Breast epithelium (tissue), 3 donors: ENCODE results near the gene TAT.
A peak's percentile ranks its signal among the peaks of the same experiment; 100 is the strongest.

ENCODE experiments used
- POLR2A ChIP-seq: fragments of 450-650 bp; IDR thresholded peaks from one replicate; pipeline ENCODE4 v1.6.1; 2016; ENCODE audit warnings: antibody characterized with exemption, mild to moderate bottlenecking, moderate library complexity
- TF ChIP-seq, protein P1 (sequence below), 3 donors: fragments of 450-650 bp; IDR thresholded peaks; one replicate each; pipeline ENCODE4 v1.5.1; 2016 to 2017; ENCODE audit warnings: antibody characterized with exemption in 3 of 3, mild to moderate bottlenecking in 3 of 3, moderate library complexity in 3 of 3

DNA sequence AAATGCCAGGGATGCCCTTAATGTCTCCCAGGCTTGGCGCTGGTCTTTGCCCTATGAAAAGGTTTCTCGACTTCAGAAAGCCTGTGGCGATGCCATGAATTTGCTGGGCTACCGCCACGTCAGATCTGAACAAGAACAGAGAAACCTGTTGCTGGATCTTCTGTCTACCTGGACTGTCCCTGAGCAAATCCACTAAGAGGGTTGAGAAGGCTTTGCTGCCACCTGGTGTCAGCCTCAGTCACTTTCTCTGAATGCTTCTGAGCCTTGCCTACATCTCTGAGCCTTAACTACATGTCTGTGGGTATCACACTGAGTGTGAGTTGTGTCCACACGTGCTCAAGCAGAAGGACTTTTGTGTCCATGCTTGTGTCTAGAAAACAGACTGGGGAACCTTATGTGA is 39.2 kb downstream of the TAT start:
- TF ChIP-seq POLR2A = no peak
- TF ChIP-seq, protein P1, sequence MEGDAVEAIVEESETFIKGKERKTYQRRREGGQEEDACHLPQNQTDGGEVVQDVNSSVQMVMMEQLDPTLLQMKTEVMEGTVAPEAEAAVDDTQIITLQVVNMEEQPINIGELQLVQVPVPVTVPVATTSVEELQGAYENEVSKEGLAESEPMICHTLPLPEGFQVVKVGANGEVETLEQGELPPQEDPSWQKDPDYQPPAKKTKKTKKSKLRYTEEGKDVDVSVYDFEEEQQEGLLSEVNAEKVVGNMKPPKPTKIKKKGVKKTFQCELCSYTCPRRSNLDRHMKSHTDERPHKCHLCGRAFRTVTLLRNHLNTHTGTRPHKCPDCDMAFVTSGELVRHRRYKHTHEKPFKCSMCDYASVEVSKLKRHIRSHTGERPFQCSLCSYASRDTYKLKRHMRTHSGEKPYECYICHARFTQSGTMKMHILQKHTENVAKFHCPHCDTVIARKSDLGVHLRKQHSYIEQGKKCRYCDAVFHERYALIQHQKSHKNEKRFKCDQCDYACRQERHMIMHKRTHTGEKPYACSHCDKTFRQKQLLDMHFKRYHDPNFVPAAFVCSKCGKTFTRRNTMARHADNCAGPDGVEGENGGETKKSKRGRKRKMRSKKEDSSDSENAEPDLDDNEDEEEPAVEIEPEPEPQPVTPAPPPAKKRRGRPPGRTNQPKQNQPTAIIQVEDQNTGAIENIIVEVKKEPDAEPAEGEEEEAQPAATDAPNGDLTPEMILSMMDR (IDR thresholded peaks at IDR 0.05) = peak in 2 of 3 donors; percentile 41 to 43
